GM18499 (cell line): ENCODE measurements around the gene UMAD1.

ENCODE experiments used
- ATAC-seq: cut with Tn5 transposase; IDR thresholded peaks from one replicate; pipeline ENCODE4 v1.9.1; 2021; ENCODE audit warnings: moderate number of reproducible peaks; ENCODE audit not compliant: insufficient read depth, unreplicated experiment

UMAD1 gene

GRCh38 chr7:7687800-7688199, 47.2 kb downstream of the UMAD1 start:
- no peak for ATAC-seq

GRCh38 chr7:7688310-7688709, 47.8 kb downstream of the UMAD1 start:
- ATAC-seq = no peak

GRCh38 chr7:7688956-7689355, 48.4 kb downstream of the UMAD1 start:
- no peak for ATAC-seq

GRCh38 chr7:7693881-7694280, 53.3 kb downstream of the UMAD1 start:
- ATAC-seq = no peak

- no peak for ATAC-seq
Observed at GRCh38 chr7:7694542-7694941, 54.0 kb downstream of the UMAD1 start.

GRCh38 chr7:7695111-7695817, 54.7 kb downstream of the UMAD1 start:
- no peak for ATAC-seq

GRCh38 chr7:7696458-7697119, 56.0 kb downstream of the UMAD1 start:
- no peak for ATAC-seq

GRCh38 chr7:7698930-7699329, 58.4 kb downstream of the UMAD1 start:
- ATAC-seq = no peak

GRCh38 chr7:7699380-7699779, 58.8 kb downstream of the UMAD1 start:
- no peak for ATAC-seq

- no peak for ATAC-seq
Observed at GRCh38 chr7:7699970-7700369, 59.4 kb downstream of the UMAD1 start.

- ATAC-seq = no peak
Observed at GRCh38 chr7:7701527-7701926, 61.0 kb downstream of the UMAD1 start.

GRCh38 chr7:7702826-7703225, 62.3 kb downstream of the UMAD1 start:
- no peak for ATAC-seq

GRCh38 chr7:7703427-7703826, 62.9 kb downstream of the UMAD1 start:
- no peak for ATAC-seq

- no peak for ATAC-seq
Observed at GRCh38 chr7:7704867-7705266, 64.3 kb downstream of the UMAD1 start.

- ATAC-seq = no peak
Observed at GRCh38 chr7:7705318-7705717, 64.8 kb downstream of the UMAD1 start.

- peak; percentile 59 for ATAC-seq
Observed at GRCh38 chr7:7706101-7706511, 65.6 kb downstream of the UMAD1 start.

GRCh38 chr7:7706556-7707172, 66.1 kb downstream of the UMAD1 start:
- peak; percentile 19 for ATAC-seq

- no peak for ATAC-seq
Observed at GRCh38 chr7:7707246-7707645, 66.7 kb downstream of the UMAD1 start.

- no peak for ATAC-seq
Observed at GRCh38 chr7:7707806-7708205, 67.3 kb downstream of the UMAD1 start.

GRCh38 chr7:7709291-7709690, 68.7 kb downstream of the UMAD1 start:
- ATAC-seq = no peak

GRCh38 chr7:7710469-7710868, 69.9 kb downstream of the UMAD1 start:
- ATAC-seq = no peak

GRCh38 chr7:7713730-7714129, 73.2 kb downstream of the UMAD1 start:
- no peak for ATAC-seq
